ENCODE measurements around the gene IPMK. TPM values are rescaled to one million over a fixed set of nuclear protein-coding genes. Genes with fewer than 3 reads are reported as not detected.
A peak's percentile ranks its signal among the peaks of the same experiment; 100 is the strongest.

Gene IPMK
- total RNA-seq, 1 experiment from 2014 or later = 5.5 TPM

- H3K27me3 ChIP-seq (ENCODE audit: insufficient read depth, low read length) = no peaks in the 10 kb centered on the region
- DNase-seq (ENCODE audit: low read depth, low spot score) (peak; percentile 13), ATAC-seq (peak; percentile 38; the same call in 1 of the 2 replicates)
- H3K9ac ChIP-seq (ENCODE audit: low read length) = no peak overlapping the region
- ChIA-PET CTCF (interaction anchor here (0.7 to 3.6 kb wide), 13 partner anchors 12 to 216 kb away, joined by 3 to 119 read pairs (median 4); partner anchors contain the start of genes CISD1 and TFAM), POLR2A (no interaction called here), RAD21 (ENCODE audit: low non-redundant PET in 1 of 2, low total read pairs in 2 of 2, uncharacterized antibody in 2 of 2, unreplicated experiment in 2 of 2) (interaction anchor here in 1 of 2 experiments (1.0 kb wide), 1 partner anchor 114 kb away, joined by 6 read pairs; no protein-coding TSS in a partner anchor)
- H3K79me2 ChIP-seq (ENCODE audit: insufficient read depth, low read length) = no peaks in the 10 kb centered on the region
- intact Hi-C loops (cut with micrococcal nuclease) = loop anchor here (1.0 to 5.0 kb wide), 2 partner anchors 114 to 215 kb away; no protein-coding TSS in a partner anchor
- H2AFZ ChIP-seq (ENCODE audit: low read depth, low read length, poor library complexity, severe bottlenecking) = no peak overlapping the region
- no peaks in the 10 kb centered on the region for H4K20me1 ChIP-seq (ENCODE audit: insufficient read depth)
- no peak overlapping the region for H3K4me3 ChIP-seq (replicated peaks in 1 of 2; ENCODE audit: low read depth in 1 of 2, low read length in 2 of 2)
- no peaks in the 10 kb centered on the region; a peak in 1 of 4 replicates for H3K4me1 ChIP-seq (ENCODE audit: control insufficient read depth in 1 of 2, insufficient read depth in 2 of 2, low read length in 2 of 2)
- no peak overlapping the region for H3K4me2 ChIP-seq (ENCODE audit: low read length)
- H3K9me2 ChIP-seq (ENCODE audit: insufficient read depth) = no peaks in the 10 kb centered on the region
- H3K9me3 ChIP-seq (ENCODE audit: control insufficient read depth in 1 of 2, insufficient read depth in 1 of 2, low read depth in 1 of 2, low read length in 2 of 2) = no peaks in the 10 kb centered on the region
- no peak overlapping the region for H3K27ac ChIP-seq (ENCODE audit: low read depth, low read length)
- BruUV-seq (replicated peaks) = no TSS peak
- H3K36me3 ChIP-seq (ENCODE audit: control insufficient read depth in 1 of 2, insufficient read depth in 2 of 2, low read length in 2 of 2) = no peaks in the 10 kb centered on the region
- TF ChIP-seq ZFX (IDR thresholded peaks at IDR 0.05) (no peak), EZH2phosphoT487 (IDR thresholded peaks at IDR 0.05; ENCODE audit: borderline replicate concordance) (no peak), RAD21 (IDR thresholded peaks at IDR 0.05; ENCODE audit: low read depth) (peak; percentile 74), YY1 (IDR thresholded peaks at IDR 0.05; ENCODE audit: extremely low read depth, insufficient replicate concordance, low read depth, low read length) (no peak), CBX3 (IDR thresholded peaks at IDR 0.05; ENCODE audit: low read depth) (no peak), CTCF (IDR thresholded peaks at IDR 0.05 in 2 of 3, conservative IDR thresholded peaks at IDR 0.05 in 1 of 3; ENCODE audit: borderline replicate concordance in 1 of 3, insufficient read depth in 1 of 3, low read depth in 2 of 3, low read length in 2 of 3) (peak; percentile 45 to 72 (median 70); a peak in 5 of 6 replicates), SRF (IDR thresholded peaks at IDR 0.05; ENCODE audit: low read depth) (0 out of 2 replicates have a peak, but pooled peaks have one; percentile 31), ZNF274 (IDR thresholded peaks at IDR 0.05; ENCODE audit: low read depth, low read length) (no peak), MAX (IDR thresholded peaks at IDR 0.05) (no peak), EZH2 (IDR thresholded peaks at IDR 0.05) (no peak)
Observed at GRCh38 chr10:58177362-58177947, 90.2 kb downstream of the IPMK start.

Measured in HCT116 (cell line).